ENCODE results near the gene BCL2L1.

Gene BCL2L1

DNA sequence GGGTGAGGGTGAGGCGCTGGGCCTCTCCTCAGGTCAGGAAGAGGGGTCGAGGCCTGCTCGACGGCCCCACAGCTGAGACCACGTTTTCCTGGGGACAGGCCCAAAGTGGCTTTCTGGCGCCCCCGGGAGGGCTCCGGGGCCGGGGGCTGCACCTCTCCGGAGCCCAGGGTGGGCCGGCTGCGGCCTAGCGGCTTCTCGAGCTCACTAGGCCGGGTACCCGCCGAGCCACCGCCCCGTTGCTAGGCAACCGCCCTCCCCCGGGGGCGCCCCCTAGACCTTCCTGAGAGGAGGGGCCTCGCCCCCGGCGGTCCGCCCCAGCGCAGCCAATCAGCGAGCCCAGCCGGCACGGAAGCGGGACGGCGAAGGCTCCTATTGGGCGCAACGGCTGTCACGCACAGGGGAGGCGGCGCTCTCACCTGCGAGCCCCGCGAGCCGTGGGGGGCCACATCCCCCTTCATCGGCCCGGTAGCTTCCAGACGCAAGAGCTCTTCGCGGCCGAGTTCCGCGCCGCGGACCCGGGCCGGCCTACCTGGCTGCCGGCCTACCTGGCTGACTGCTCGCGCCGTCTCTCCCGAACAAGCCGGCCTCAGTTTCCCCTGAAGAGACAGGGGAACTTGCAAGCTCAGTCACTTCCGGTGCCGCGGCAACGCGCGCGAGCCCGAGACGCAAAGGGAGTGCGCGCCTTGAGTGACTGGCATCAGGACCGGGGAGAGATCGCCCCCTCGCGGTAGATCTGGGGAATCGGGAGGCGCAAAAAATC lies 831 bp upstream of the BCL2L1 start:
- peak; percentile 98 for DNase-seq

DNA sequence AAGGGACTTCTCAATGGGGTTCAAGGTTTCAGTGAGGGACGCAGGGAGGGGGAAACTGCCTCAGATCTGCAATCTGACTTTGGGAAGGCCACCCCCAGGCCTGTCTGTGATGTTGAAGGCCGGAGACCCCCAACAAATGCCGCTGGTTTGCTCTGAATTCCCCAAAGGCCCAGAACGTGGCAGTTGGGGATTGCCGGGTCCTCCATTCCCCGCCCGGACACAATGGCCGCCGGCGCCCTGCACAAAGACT lies 326 bp upstream of the BCL2L1 start:
- DNase-seq, result no peak

DNA sequence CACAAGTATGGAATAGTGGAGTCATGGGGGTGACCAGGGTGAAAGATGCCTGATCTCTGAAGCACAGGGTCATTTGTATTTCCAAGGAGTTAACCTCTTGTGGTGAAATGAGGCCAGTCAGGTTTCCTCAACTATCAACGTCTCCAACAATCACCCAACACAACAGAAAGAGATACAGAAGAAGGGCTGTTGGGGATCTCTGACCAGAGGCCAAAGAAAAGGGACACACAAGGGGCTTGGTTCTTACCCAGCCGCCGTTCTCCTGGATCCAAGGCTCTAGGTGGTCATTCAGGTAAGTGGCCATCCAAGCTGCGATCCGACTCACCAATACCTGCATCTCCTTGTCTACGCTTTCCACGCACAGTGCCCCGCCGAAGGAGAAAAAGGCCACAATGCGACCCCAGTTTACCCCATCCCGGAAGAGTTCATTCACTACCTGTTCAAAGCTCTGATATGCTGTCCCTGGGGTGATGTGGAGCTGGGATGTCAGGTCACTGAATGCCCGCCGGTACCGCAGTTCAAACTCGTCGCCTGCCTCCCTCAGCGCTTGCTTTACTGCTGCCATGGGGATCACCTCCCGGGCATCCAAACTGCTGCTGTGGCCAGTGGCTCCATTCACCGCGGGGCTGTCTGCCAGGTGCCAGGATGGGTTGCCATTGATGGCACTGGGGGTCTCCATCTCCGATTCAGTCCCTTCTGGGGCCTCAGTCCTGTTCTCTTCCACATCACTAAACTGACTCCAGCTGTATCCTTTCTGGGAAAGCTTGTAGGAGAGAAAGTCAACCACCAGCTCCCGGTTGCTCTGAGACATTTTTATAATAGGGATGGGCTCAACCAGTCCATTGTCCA lies 1.0 kb downstream of the BCL2L1 start:
- no peak for DNase-seq

DNA sequence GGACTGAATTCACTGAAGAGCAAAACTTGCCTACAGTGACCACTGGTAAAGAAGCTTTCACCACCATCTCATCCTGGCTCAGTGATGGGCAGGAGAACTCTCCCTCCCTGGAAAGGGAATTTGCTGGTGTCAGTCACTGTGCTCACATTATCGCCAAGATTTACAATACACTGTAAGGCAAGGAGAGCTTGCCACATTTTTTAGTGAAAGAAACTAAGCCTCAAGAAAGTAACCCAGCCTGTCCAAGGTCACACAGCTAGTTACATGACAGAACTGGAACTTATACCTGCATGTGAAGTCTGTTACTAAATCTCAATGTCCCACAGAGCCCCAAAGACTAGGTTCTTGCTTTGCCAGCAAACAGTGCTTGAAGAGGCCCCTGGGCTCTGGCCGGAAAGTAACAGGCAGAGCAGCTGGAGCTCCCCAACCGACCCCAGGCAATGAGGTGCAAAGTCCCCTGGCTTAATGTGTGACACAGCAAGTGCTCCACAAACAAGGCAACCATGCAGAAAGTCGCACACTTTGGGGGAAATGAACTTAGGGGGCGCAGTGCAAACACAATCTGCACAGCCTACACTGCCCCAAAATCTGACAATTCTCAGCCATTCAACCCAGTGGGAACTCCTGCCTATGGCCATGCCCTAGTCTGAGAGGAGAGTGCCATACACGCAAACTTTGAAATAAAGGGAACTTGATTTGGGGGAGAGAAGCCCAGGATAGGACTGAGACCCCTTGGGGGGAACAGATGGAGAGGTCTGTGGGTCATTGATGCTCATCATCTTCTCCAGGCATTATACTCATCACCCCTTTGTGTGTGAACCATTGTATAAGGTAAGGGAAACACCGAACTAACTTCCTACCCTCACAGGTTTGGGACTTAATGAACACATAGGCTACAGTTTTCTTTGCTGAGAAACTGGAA lies 1.9 kb downstream of the BCL2L1 start:
- DNase-seq, result peak; percentile 9 to 41

DNA sequence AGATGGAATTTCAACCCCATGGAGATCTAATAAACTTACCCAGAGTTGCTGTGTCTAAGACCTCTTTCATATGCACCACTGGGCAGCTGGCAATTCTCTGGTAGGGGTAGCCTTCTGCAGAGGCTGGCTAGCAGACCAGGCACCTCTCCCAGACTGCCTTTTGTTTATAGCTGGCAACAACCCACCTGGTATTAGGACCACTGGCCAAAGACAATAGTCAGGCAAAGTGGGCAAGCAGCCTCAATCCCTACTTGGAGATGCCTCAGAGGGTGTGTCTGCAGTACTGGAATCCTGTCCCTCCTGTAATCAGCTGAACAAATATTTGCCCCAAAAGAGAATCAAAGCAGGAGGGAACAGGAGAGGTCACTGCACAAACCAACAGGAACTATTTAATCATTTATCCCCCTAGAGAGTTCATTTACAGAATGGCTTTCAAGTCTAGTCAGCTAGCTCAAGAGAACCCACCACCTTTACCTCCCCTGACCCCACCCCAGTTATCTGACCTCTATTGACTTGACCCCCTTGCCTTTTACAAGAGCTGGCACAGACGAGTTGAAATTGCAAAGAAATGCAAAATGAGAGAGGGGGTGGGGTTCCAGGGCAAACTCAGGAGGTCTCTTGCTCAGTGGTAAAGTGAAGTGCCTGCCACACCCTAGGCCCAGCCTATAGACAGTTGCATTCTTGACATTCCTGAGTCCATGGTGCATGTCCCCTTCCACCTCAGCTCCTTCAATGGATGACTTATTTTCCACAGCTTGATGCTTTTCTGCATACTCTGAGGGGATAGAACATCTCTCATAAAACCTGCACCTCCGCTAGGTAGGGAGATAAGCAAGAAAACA lies 2.8 kb downstream of the BCL2L1 start:
- DNase-seq, result no peak

DNA sequence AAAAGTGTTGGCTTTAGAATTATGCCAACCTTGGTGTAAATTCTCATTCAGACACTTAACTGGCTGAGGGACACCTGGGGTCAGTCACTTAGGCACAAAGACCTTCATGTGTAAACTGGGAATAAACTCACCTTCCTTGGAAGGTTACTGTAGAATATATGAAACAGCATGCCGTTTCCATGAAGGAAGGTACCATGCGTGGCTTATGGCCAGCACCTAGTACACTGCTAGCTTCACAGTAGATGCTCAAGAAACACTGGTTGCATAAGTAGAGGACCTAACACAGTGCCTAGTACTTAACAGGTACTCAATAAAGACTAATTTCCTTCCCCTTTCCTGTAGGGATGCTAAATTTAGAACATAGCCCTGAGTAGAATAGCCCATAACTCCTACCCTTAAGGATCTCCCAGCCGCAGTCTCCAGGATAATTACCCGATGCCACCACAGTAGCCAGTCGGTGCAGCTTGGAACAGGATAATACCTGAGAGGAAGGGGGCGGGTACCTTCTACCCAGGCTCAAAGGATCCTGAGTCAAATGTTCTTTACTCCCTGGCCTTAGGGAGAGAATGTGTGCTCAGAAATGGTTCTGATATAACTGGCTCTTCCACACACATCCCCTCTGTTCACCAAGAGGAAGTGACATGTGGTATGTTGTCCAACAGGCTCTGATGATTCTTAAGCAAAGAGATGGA lies 3.6 kb downstream of the BCL2L1 start:
- DNase-seq, result no peak

DNA sequence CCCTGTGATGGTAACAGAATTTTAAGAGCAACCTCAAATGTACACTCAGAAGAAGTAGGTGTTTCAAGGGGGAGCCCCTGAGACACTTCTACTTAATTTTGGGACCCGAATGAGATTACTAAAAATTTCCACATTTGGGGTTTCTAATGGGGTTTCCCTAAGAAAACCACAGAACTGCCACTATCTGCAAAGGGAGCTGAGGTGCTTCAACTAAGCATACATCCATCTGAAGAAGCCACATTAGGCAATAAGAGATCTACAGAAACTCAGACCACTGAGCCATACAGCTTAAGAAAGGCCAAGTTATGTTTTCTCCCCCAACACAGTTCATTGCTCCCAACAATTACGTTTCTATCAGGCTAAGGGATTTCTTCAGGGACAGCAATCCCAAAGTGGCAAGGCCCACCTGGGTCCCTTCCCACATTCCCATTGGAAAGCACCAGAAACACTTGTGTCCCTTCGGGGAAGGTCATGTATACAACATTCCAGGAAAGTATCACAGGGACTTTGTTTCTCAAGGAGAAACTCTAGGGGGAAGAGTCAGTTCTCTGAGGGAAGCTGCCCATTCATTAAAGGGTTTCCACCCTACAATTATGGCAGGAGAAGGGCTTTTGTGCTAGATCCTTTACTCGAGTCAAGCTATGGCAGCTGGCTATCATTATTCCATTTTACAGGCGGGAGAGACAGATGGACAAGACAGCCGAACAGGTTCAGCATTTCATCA lies 5.0 kb downstream of the BCL2L1 start:
- DNase-seq, result peak in 1 of 2 donors; percentile 62

DNA sequence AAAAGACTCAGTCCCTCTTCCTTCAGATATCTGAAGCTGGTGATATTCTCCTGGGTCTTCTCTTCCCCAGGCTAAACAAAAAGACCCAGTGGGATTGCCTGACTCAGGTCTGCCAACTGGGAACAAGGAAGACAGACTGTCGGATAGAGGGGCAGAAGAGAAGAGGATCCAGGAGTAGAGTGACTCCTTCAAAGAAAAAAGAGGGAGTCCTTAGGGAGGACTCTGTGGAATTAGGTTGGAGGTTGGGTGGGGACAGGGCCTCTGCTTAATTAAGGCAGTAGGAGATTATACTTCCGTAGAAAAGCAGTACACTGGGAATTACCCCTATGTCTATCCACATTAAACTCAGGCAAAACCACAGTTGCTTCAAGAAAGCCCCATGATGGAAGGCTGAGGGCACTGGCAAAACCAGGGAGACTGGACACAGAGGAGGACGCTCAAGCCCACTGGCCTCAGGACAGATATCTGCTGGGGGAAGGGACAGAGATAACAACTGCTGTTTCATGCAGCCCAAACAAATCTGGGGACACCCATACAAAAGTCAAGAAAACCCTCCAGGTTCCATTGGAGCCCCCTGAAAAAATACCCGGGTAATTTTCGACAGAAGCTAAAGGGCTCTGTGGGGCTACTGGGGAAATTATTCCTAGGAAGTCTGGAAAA lies 5.7 kb downstream of the BCL2L1 start:
- no peak for DNase-seq

DNA sequence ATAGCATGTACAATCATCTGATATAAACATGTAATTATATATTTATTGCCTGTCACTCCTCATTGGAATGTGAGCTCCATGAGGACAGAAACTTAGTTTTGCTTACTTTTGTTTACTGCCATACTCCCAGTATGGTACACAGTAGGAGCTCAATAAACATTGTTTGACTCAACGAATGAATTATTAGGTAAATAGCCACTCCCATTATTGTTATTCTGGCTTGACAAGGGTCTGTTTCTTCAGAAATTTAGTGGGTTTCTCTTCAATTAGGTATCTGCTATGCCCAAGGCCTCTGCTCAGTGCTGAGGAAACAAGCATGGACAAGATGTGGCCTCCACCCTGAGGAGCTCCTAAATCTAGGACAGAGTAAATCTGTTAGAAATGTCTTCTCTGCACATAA lies 6.3 kb downstream of the BCL2L1 start:
- DNase-seq, result no peak

DNA sequence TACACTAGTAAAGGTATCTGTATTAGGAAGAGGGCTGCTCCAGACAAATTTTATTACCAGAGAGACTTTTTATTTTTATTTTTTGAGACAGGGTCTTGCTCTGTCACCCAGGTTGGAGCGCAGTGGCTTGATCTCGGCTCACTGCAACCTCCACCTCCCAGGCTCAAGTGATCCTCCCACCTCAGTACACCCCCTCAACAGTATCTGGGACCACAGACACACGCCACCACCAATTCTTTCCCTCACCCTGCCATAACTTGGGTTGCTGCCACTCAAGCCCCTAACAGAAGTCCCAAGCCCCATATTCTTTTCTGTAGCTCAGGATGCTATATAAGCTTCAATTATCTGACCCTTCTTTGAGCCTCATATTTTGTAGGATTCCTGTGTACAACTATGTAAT lies 6.9 kb downstream of the BCL2L1 start:
- DNase-seq, result no peak

DNA sequence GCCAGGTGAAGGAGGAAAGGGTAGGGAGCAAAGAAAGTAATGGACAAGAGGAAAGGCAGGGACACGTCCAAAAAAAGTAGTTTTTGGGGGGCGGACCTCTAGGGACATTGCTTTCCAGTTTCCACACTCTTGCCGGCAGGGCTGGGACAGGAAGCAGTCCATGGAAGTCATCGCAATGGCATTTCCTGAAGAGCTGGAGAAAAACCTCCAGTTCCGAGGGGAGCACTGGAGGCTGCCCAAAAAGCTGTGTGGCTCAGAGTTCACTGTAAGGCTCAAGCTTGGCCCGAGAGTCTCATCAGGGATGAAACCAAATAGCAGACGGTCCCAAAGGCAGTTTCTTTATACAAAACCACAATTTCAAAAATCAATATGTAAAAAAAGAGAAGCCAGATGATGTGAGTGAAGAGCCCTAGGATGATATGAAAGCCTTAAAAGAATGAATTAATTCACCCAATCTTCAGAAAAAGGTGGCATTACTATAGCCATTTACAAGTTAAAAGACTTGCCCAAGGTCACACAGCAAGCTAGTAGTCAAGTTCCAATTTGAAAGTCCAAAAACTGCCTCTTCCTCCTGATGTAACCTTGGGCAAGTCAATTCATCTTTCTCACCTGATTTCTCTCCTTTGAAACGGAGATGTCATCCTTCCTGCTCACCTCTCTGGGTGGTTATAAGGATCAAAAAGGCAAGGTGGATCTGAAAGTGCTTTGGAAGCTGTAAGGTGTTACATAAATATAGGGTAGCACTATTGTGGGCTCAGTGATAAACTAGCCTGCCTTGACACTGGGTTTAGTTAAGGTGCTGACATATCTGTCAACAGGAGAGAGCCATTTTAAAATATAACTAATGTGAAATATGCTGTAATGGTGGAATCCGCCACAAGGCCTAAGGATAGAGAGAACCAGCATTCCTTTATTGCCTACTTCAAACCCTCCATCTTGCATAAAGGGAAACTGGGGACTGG lies 9.1 kb downstream of the BCL2L1 start:
- DNase-seq, result no peak

DNA sequence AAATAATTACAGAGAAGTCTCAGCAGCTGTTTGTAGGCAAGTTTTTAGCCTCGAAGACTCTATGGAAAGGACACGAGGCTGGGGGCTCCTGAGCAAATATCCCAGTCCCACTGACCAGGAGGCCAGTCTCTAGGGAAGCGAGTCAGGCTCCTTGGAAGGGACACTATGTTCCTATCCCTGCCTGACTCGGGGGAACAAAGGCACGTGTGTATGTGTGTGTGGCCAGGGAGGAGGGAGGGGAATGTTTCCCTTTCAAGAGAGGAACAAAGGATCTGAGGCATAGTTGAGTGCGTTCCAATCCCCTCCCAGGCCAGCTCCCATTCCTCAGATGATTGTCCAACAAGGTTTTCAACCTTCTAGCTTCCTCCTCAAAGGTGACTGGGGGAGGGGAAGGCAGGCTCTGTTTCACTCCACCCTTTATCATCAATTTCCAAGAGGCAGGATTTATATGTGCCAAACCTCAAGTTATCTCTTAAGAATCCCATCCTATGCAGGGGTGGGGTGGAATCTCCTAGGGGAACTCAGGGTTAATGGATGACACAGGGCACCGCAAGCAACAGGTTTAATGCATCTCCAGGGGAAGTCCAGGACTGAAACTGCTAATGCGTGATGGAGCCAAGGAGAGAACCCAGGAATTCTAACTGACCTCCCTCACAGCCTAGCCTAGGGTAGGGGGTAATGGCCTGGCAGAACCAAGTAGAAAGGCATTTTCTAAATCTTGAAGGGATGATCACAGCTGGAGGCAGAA lies 9.9 kb downstream of the BCL2L1 start:
- no peak for DNase-seq

DNA sequence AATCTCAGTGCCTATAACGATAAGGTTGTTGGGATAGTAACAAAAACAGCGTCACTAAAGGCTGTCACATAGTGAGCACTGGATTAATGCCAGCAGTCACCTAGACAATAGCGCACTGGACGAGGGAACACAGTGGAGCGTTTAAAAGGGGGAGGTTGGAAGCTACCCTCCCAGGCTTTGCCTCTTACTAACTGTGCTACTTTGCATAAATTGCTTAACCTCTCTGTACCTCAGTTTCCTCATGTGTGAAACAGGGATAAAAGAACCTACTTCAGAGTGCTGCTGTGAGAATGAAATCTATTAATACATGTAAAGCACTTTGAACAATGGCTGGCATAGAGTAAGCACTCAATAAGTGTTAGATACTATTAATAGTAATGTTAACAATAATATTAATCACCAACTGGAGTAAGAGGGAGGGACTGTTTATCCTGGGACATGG lies 10.5 kb downstream of the BCL2L1 start:
- DNase-seq, result no peak

DNA sequence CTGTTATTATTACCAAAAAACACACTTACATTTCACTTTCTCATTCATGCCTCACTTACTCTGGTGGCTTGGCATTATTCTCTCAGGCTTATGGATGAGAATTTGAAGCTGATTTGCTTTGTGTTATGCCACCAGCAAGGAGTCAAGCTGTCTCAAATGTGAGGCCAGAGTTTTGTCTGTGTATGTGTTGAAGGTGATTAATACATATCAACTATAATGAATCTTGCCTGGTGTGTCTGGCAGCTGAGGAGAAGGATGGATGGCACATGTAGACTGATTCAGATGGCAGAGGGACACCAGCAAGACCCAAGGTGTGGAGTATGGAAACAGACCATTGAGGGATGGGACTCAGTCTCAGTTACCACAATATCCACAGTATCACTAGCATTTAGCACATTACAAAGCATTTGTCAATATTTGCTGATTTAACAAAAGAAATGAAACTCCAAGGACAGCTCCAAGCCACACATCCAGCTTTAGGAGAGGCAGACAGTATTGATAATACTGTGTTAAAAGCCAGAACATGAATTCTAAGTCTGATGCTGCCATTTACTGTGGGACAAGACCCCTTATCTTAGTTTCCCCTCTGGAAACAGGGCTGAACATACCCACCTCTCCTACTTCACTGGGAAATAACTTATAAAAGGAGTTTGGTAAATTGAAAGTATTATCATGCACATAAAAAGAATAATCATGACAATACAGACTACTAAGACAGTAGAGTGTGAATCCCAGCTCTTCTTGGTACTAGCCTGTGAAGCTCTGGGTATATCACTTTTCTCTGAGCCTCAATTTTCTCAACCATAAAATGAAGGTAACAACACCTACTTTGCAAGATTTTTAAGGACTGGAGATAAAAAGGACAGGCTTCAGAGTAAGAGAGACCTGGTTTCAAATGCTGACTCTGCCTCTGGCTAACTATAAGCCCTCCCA lies 11.2 kb downstream of the BCL2L1 start:
- no peak for DNase-seq

DNA sequence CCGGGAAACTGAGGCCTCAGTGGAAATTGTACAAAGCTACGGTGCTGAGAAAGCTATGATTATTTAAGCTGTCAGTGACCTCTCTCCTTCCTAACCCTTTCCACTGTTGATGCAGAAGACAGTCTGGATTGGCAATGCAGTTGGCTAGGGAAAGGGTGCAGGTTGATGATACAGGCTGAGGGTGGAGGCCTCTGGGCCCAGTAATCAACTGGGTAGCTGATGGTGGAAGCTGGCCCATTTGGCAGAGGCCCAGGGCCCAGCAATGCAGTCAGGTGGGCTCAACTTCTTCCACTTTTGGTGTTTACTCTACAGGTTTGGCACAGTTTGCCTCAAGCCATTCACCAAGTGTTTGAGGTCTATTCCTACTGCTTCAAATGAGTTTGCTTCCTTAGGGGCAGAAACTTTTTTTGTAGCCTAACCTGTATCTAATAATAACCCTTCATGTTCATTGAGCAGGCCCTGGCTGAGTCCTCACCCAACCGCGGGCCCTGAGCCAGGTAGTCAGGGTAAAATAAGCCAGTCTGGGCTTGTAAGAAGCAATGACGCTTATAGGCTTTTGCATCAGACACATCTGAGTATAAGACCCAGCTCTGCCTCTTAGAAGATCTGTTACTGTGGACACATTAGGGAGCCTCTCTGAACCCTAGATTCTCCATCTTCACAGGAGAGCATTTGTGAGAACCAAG lies 12.1 kb downstream of the BCL2L1 start:
- no peak for DNase-seq

DNA sequence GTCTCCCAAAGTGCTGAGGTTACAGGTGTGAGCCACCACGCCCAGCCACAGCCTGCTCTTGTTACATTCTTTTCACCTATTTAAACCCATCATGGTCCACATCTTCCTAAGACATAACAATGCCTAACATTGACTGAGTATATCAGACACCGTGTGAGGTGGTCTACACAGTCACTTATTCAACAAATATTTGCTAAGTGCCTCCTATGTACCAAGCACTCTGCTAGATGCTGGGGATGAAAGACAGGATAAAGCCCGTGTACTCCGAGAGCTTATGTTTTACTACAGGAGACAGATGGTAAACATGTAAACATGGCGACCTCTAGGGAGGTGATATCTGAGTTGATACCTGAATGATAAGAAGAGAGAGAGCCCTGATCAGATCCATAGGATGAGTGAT lies 12.7 kb downstream of the BCL2L1 start:
- DNase-seq, result no peak
